Cardiac fibroblast (primary cell): ENCODE data around the gene ZCCHC9.
"Not testable (repeated sequence)": the region's sequence is repeated elsewhere in the genome, so short reads cannot be mapped to it uniquely, and the experiment has no call there.

Experiments
- DNase-seq, 2 donors: peaks; one replicate each; pipeline versions ENCODE4 v3.0.0 to v3.0.0-alpha.2; 2010; ENCODE audit warnings: low read depth in 2 of 2
- H3K4me3 ChIP-seq, 2 donors: replicated peaks in 1 of 2; 1 replicate in 1 of 2; 2 replicates in 1 of 2; pipeline ENCODE4 v1.5.1; 2011; ENCODE audit warnings: low read depth in 2 of 2, low read length in 2 of 2, mild to moderate bottlenecking in 2 of 2, moderate library complexity in 1 of 2
- CTCF ChIP-seq: IDR thresholded peaks from one replicate; pipeline ENCODE4 v1.5.1; 2011; ENCODE audit warnings: low read depth, mild to moderate bottlenecking, low read length, inconsistent platforms

The ZCCHC9 gene

GRCh38 chr5:81301271-81302015 is at the start of gene ZCCHC9:
ZCCHC9 (plus strand) TSS chr5:81301587; CDS start chr5:81304758, 3,171 bp downstream.
- H3K4me3 ChIP-seq, result peak within 1 kb of the TSS; percentile 93 to 94
- peak; percentile 28 for TF ChIP-seq CTCF

GRCh38 chr5:81251922-81252321 is 49.5 kb upstream of the ZCCHC9 start:
- no peak for TF ChIP-seq CTCF
- no peak for DNase-seq
- H3K4me3 ChIP-seq, result no peak overlapping the region

More at GRCh38 chr5:81301271-81302015, at the start of gene ZCCHC9:
- DNase-seq, result peak; percentile 96 to 97

GRCh38 chr5:81252904-81253303 is 48.5 kb upstream of the ZCCHC9 start:
- TF ChIP-seq CTCF, result no peak
- H3K4me3 ChIP-seq, result no peak overlapping the region
- DNase-seq, result no peak

GRCh38 chr5:81253875-81254274 is 47.5 kb upstream of the ZCCHC9 start:
- no peak for DNase-seq
- no peak overlapping the region for H3K4me3 ChIP-seq
- TF ChIP-seq CTCF, result no peak

- H3K4me3 ChIP-seq, result no peak overlapping the region
- no peak for DNase-seq
- no peak for TF ChIP-seq CTCF
Observed at GRCh38 chr5:81254886-81255559, 46.4 kb upstream of the ZCCHC9 start.

GRCh38 chr5:81256766-81257165 is 44.6 kb upstream of the ZCCHC9 start:
- no peak for DNase-seq
- H3K4me3 ChIP-seq, result no peak overlapping the region
- TF ChIP-seq CTCF, result no peak

- DNase-seq, H3K4me3 ChIP-seq: not testable (repeated sequence)
Observed at GRCh38 chr5:81262796-81263195, 38.6 kb upstream of the ZCCHC9 start.
